AG10803 (cell line): ENCODE results near the gene PGAP1.

Experiments used
- DNase-seq: peaks from one replicate; pipeline ENCODE4 v3.0.0; 2010; ENCODE audit warnings: low read depth
- H3K4me3 ChIP-seq: 2 replicates; pipeline ENCODE4 v1.5.1; 2011; ENCODE audit warnings: mild to moderate bottlenecking, low read length, control low read depth
- TF ChIP-seq, protein P1 (sequence below): conservative IDR thresholded peaks from 2 replicates; pipeline ENCODE4 v1.5.1; 2011; ENCODE audit warnings: mild to moderate bottlenecking, low read length, control low read depth, inconsistent platforms

The PGAP1 gene

DNA sequence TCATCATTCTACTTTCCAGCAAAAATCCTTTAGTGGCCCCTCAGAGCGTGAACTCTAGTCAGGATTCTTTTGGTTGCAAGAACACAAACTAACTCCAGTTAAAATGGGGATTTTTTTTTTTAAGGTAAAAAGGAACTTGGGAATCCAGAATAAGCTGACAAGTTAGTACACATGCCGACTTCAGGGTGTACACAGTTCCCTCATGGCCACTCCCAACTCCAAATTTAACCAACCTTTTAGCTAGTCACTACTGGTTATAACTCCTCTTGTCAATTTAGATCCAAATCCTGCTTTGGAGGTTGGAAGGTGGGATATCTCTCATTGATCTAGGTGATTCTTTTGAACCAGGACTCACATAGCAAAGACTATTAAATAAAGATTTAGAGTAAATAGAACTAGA is 5.0 kb upstream of the PGAP1 start:
- no peak for DNase-seq
- TF ChIP-seq, protein P1, sequence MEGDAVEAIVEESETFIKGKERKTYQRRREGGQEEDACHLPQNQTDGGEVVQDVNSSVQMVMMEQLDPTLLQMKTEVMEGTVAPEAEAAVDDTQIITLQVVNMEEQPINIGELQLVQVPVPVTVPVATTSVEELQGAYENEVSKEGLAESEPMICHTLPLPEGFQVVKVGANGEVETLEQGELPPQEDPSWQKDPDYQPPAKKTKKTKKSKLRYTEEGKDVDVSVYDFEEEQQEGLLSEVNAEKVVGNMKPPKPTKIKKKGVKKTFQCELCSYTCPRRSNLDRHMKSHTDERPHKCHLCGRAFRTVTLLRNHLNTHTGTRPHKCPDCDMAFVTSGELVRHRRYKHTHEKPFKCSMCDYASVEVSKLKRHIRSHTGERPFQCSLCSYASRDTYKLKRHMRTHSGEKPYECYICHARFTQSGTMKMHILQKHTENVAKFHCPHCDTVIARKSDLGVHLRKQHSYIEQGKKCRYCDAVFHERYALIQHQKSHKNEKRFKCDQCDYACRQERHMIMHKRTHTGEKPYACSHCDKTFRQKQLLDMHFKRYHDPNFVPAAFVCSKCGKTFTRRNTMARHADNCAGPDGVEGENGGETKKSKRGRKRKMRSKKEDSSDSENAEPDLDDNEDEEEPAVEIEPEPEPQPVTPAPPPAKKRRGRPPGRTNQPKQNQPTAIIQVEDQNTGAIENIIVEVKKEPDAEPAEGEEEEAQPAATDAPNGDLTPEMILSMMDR, result no peak
- no peak overlapping the region for H3K4me3 ChIP-seq

DNA sequence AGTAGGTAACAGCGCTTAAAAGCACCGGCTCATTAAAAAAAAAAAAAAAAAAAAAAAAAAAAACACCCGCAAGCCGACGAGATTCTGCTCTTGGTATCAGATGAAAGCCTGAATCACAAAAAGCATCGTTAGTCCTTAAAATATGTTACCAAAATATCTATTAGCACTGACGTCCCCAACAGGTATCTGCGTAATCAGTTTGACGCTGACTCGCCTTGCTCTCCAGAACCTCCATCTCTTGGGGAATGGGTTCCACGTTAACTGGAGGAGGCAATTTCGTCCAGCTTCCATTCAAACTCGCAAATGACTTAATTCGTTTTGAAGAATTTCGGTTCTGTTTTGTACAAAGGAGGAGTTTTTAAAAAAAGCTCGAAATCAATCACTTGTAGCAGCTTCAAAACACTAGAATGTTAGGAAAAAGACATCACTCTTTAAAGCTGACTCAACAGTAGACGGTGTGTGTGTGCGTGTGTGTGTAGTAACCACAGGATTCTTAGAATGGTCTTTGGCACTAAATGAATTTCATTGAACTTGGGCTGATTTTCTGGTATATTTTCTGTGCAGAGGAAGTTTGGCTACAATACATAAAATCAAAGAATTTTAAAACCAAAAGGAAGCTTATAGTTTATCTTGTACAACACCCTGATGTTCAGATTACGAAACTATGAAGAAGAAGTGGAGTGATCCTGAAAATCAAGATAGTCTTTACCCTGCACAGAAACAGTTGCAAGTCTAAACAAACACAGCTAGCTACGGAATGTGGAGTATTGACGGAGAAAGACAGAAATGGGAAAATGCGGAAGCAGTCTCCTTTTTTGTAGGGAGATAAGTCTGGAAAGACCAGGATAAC is 1.1 kb upstream of the PGAP1 start:
- peak; percentile 84 for DNase-seq
- TF ChIP-seq, protein P1, result no peak
- peak overlapping the region; percentile 80 for H3K4me3 ChIP-seq

DNA sequence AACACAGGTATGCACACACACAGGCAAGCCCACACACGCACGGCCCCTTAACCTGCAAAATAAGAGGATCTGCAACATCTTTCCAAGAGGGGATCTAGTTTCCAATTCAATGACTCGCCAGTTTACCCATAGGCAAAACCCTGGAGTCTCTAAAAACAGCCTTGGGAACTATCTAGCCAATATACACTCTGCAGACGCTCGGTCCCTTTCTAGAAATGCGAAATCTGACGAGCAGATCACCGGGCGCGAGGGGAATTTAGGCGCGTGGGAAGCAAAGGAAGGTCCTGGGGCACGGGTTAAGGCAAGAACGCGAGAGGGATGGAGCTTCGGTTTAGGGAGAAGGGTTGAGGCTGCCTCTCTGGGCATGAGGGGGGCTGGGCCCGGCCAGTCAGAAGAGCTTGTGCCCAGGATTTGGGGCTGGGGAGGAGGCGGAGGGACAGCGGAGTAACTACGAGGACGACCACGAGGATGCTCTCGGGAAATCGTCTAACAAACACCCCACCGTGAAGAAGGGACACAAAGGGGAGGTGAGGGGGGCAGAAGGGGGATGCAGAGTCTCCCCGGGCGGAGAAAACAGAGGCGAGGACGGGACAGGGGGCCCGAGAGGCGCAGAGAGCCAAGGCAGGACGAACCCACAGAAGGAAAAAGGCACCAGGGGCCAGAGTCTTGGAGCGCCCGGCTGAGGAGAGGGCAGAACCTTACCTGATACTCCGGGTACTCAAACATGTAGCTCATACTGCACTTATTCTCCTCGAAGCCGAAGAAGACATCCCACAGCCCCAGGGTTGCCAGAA is 542 bp downstream of the PGAP1 start:
- peak; percentile 31 for DNase-seq
- peak overlapping the region; percentile 89 for H3K4me3 ChIP-seq
- TF ChIP-seq, protein P1, result no peak

DNA sequence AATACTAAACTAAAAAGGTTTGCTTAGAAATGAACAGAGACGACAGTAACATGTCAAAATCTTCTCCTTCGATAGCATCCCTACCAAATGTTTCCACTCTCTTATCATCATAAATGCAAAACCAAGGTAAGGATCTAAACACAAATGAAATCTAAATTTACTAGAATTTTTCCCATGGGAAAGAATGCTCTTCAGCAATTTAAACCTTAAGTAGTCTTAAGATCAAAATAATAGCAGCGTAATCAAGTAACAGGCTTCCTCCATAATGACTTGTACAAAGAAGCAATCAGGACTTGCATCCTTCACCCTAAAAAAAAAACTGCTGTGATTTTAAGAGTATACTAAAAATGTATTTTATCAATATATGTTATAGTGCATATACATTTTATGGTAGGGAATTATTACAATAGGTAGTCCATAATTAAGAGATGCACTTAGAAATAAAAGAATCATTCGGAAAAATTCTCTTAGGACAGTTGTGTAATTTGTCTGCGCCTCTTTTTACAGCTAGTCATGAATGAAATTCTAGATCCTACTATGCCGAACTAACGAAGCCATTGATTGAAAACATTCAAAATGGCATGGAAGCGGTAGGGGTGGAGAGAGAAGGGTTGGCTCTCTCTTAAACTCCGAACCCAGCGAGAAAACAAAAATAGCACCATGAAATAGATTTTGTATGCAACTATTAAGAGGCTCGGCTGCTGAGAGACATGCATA is 1.3 kb downstream of the PGAP1 start:
- H3K4me3 ChIP-seq, result peak overlapping the region; percentile 89
- DNase-seq, result peak; percentile 4
- TF ChIP-seq, protein P1, result no peak

DNA sequence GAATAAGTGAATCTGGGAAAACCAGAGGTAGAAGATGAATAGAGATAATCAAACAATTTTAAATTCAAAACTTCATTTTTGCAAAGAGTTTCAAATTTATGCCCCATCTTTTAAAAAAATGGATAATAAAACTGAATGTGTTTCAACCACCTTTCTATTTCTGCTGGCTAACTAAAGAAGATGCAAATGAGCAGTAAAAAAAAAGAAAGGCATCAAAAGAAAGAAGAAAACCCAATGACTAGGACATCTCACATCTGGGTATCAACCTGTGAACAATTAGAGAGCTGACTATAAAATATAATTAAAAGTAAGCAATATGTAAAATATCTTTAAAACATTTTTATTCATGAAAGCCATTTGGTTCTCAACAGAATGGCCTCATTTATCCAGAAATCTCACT is 2.5 kb downstream of the PGAP1 start:
- no peak for DNase-seq
- TF ChIP-seq, protein P1, result no peak
- H3K4me3 ChIP-seq, result no peak overlapping the region

DNA sequence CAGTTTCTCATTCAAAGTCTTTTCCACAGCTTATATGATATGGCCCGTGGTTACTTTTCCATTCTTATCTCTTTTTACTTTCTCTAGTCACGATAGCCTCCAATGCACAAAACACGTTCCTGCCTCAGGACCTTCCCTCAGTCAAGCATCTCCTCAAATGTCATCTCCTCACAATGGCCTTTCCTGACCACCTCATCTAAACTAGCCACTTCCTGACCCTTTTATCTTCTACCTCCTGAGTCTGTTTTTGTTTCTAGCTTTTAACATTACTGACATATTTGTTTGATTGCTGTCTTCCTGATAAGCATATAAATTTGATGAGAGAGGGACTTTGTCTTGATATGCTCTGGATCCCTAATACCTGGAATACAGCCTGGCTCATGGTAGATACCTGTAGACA is 7.6 kb downstream of the PGAP1 start:
- TF ChIP-seq, protein P1, result no peak
- DNase-seq, result no peak
- no peak overlapping the region for H3K4me3 ChIP-seq
